HG03432 (cell line): ENCODE data around the gene VWA5B1.
"Not testable (repeated sequence)": the region's sequence is repeated elsewhere in the genome, so short reads cannot be mapped to it uniquely, and the experiment has no call there.

Experiments
- ATAC-seq: cut with Tn5 transposase; IDR thresholded peaks from one replicate; pipeline ENCODE4 v1.9.1; 2021; ENCODE audit warnings: mild to moderate bottlenecking, moderate library complexity; ENCODE audit not compliant: unreplicated experiment

VWA5B1 gene

GRCh38 chr1:20290624-20291597, at the start of gene VWA5B1:
TSS of gene VWA5B1 (plus strand) at chr1:20290875. CDS start at chr1:20310602, 19,727 bp downstream.
- no peak for ATAC-seq

GRCh38 chr1:20242890-20243479, 47.7 kb upstream of the VWA5B1 start:
- no peak for ATAC-seq

- ATAC-seq, result no peak
These were observed 41.6 kb upstream of the VWA5B1 start for GRCh38 chr1:20248971-20249612.

- ATAC-seq, result no peak
These were observed 40.2 kb upstream of the VWA5B1 start for GRCh38 chr1:20250340-20250989.

- no peak for ATAC-seq
These were observed 38.1 kb upstream of the VWA5B1 start for GRCh38 chr1:20252587-20252986.

- no peak for ATAC-seq
These were observed 35.0 kb upstream of the VWA5B1 start for GRCh38 chr1:20255666-20256065.

- ATAC-seq, result no peak
These were observed 31.0 kb upstream of the VWA5B1 start for GRCh38 chr1:20259646-20260045.

- no peak for ATAC-seq
These were observed 29.6 kb upstream of the VWA5B1 start for GRCh38 chr1:20261095-20261494.

GRCh38 chr1:20262810-20263534, 27.7 kb upstream of the VWA5B1 start:
- no peak for ATAC-seq

- no peak for ATAC-seq
These were observed 25.4 kb upstream of the VWA5B1 start for GRCh38 chr1:20265250-20265649.

- ATAC-seq, result no peak
These were observed 24.5 kb upstream of the VWA5B1 start for GRCh38 chr1:20266141-20266540.

GRCh38 chr1:20266642-20267041, 24.0 kb upstream of the VWA5B1 start:
- ATAC-seq, result no peak

GRCh38 chr1:20271498-20272400, 18.9 kb upstream of the VWA5B1 start:
- no peak for ATAC-seq

- not testable (repeated sequence) for ATAC-seq
These were observed 17.0 kb upstream of the VWA5B1 start for GRCh38 chr1:20273716-20274115.

- no peak for ATAC-seq
These were observed 15.3 kb upstream of the VWA5B1 start for GRCh38 chr1:20275319-20275925.

GRCh38 chr1:20276485-20277159, 14.1 kb upstream of the VWA5B1 start:
- ATAC-seq, result no peak

- no peak for ATAC-seq
These were observed 12.0 kb upstream of the VWA5B1 start for GRCh38 chr1:20278692-20279130.

GRCh38 chr1:20279509-20279908, 11.2 kb upstream of the VWA5B1 start:
- no peak for ATAC-seq
